Choroid plexus epithelial cell (primary cell): ENCODE measurements around the gene HDAC11.
"Not testable (repeated sequence)": the region's sequence is repeated elsewhere in the genome, so short reads cannot be mapped to it uniquely, and the experiment has no call there.

Source experiments
- DNase-seq: peaks from one replicate; pipeline ENCODE4 v3.0.0-alpha.2; 2010; ENCODE audit warnings: low read depth
- H3K4me3 ChIP-seq: 2 replicates; pipeline ENCODE4 v1.5.1; 2011; ENCODE audit warnings: low read depth, mild to moderate bottlenecking, control low read depth, low read length, moderate library complexity
- TF ChIP-seq, protein P1 (sequence below): conservative IDR thresholded peaks from 2 replicates; pipeline ENCODE4 v1.5.1; 2011; ENCODE audit warnings: low read depth, mild to moderate bottlenecking, control low read depth, inconsistent platforms, low read length, moderate library complexity

HDAC11 gene

DNA sequence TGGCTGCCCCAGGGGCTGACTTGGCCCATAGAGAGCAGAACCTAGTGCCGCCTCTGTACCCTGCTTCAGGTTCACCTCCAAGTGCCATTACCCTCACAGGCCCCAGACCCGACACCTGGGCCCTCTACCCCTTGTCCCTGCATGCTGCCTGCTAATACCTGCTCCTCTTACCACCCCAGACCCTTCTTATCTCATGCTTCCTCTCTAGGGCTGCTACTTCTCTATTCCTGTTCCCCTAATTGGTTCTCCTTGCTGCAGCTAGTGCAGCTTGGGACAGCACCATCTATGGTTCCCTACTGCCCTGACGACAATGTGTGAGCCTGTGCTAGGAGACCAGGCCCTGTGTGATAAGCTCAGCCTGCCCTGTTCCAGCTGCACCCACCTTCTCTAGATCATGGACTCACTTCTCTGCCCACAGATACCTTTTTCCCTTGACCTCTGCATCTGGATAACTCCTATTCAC, 15.3 kb downstream of the HDAC11 start:
- H3K4me3 ChIP-seq, result no peak overlapping the region
- TF ChIP-seq, protein P1, sequence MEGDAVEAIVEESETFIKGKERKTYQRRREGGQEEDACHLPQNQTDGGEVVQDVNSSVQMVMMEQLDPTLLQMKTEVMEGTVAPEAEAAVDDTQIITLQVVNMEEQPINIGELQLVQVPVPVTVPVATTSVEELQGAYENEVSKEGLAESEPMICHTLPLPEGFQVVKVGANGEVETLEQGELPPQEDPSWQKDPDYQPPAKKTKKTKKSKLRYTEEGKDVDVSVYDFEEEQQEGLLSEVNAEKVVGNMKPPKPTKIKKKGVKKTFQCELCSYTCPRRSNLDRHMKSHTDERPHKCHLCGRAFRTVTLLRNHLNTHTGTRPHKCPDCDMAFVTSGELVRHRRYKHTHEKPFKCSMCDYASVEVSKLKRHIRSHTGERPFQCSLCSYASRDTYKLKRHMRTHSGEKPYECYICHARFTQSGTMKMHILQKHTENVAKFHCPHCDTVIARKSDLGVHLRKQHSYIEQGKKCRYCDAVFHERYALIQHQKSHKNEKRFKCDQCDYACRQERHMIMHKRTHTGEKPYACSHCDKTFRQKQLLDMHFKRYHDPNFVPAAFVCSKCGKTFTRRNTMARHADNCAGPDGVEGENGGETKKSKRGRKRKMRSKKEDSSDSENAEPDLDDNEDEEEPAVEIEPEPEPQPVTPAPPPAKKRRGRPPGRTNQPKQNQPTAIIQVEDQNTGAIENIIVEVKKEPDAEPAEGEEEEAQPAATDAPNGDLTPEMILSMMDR, result no peak
- DNase-seq, result no peak

DNA sequence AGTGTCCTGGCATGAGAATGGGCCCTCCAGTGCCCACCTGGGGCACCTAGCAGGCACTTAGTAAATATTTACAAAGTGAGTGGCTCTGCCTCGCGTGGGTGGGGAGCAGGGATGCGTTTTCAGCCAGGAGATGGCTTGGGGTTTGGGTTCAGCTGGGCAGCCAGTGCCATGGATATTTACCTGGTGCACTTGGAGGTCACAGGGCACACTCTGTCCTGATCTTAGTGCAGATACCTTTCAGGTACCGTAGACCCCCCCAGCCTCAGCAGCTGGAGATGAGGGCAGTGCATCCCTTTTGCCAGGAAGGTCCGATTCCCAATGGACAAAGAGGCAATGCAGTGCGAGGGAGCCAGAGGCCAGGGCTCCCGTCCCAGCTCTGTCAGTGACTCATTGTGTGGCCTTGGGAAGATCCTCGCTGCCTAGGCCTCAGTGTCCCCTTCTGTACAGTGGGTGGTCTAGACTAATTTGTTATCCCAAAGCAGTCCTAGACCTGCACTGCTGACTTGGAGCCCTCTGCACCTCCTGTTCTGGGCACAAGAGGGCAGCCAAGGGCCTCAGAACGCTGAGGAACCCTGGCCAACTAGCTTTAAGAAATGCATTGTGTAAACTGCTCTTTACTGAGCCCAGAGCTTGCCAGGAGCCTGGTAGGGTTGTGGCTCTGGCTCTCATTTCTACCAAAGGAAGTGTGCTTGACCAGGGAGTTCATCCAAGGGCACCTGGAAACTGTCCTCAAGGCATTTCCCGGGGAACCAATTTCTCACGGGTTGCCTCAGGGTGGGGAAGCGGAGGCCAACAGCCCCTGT, 16.0 kb downstream of the HDAC11 start:
- TF ChIP-seq, protein P1, result peak; percentile 99
- no peak overlapping the region for H3K4me3 ChIP-seq
- DNase-seq, result peak; percentile 91

- DNase-seq, result no peak
- TF ChIP-seq, protein P1, result no peak
- no peak overlapping the region for H3K4me3 ChIP-seq
Measured at GRCh38 chr3:13496879-13497278, 16.8 kb downstream of the HDAC11 start.

GRCh38 chr3:13497386-13497785, 17.3 kb downstream of the HDAC11 start:
- TF ChIP-seq, protein P1, result no peak
- H3K4me3 ChIP-seq, result no peak overlapping the region
- no peak for DNase-seq

- no peak for DNase-seq
- TF ChIP-seq, protein P1, result no peak
- H3K4me3 ChIP-seq, result no peak overlapping the region
Measured at GRCh38 chr3:13498354-13499060, 18.4 kb downstream of the HDAC11 start.

- not testable (repeated sequence) for DNase-seq, H3K4me3 ChIP-seq
Measured at GRCh38 chr3:13499246-13499645, 19.1 kb downstream of the HDAC11 start.

DNA sequence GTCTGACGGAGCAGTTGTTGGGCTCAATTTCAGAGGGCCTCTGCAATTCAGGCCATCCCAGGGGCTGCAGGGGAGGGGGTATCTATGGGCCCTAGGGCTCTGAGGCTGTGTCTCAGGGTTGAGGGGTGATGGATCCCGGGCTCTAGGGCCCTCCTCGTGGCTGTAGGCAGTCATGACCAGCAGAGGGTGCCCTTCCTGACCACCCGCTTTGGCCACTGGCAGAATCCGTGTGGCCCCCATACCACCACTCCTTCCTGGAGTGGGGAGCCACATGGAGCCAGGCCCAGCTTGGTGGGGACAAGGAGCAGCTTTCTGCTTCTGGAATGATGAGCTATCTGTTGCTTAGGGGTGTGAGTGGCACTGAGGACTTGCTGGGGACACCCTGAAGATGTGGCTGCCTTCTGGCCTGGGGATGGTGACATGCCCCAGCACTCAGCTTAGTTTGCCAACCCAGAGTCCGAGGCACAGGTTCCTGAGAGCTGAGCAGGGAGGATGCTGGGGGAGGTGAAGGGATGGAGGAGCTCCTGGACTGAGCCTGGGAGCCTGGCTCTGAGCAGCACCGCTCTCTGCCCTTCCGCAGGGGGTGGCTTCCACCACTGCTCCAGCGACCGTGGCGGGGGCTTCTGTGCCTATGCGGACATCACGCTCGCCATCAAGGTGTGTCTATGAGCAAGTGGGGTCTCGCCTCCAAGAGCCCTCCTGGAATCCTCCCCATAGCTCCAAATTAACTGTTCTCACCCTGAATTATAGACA, 20.2 kb downstream of the HDAC11 start:
- H3K4me3 ChIP-seq, result no peak overlapping the region
- peak; percentile 35 for DNase-seq
- TF ChIP-seq, protein P1, result peak; percentile 75
